ENCODE data around the gene ZBTB9.

The ZBTB9 gene, protein sequence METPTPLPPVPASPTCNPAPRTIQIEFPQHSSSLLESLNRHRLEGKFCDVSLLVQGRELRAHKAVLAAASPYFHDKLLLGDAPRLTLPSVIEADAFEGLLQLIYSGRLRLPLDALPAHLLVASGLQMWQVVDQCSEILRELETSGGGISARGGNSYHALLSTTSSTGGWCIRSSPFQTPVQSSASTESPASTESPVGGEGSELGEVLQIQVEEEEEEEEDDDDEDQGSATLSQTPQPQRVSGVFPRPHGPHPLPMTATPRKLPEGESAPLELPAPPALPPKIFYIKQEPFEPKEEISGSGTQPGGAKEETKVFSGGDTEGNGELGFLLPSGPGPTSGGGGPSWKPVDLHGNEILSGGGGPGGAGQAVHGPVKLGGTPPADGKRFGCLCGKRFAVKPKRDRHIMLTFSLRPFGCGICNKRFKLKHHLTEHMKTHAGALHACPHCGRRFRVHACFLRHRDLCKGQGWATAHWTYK

GRCh38 chr6:33454009-33454946 lies at the start of gene ZBTB9:
Gene ZBTB9 (plus strand): TSS chr6:33454576. CDS start chr6:33455101, 525 bp downstream.
- DNase-seq = peak; percentile 98

DNA sequence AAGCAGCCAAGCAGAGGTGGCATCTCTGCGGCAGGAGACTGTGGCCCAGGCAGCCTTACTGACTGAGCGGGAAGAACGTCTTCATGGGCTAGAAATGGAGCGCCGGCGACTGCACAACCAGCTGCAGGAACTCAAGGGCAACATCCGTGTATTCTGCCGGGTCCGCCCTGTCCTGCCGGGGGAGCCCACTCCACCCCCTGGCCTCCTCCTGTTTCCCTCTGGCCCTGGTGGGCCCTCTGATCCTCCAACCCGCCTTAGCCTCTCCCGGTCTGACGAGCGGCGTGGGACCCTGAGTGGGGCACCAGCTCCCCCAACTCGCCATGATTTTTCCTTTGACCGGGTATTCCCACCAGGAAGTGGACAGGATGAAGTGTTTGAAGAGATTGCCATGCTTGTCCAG lies 49.5 kb upstream of the ZBTB9 start:
- no peak for DNase-seq

GRCh38 chr6:33405386-33405940 lies 48.9 kb upstream of the ZBTB9 start:
- no peak for DNase-seq

GRCh38 chr6:33406126-33406525 lies 48.2 kb upstream of the ZBTB9 start:
- no peak for DNase-seq

DNA sequence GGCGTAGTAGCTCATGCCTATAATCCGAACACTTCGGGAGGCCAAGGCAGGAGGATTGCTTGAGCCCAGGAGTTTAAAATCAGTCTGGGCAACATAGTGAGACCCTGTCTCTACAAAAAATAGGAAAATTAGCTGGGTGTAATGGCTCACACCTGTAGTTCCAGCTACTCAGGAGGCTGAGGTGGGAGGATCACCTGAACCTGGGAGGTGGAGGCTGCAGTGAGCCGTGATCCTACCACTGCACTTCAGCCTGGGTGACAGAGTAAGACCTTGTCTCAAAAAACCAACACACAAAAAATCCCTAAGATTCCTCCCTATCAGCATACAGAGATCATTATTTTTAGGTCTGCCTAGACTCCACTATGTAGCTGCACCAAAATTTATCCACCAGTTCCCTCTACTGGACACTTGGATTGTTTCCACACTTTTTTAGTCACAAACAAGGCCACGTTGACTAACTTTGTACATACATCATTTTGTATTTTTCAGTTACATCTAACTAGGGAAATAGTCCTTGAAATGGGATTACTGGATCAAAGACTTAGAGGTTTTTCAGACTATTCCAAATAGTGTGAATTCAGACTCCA lies 47.2 kb upstream of the ZBTB9 start:
- no peak for DNase-seq

- DNase-seq = peak; percentile 98
Measured at GRCh38 chr6:33410050-33410710, 44.2 kb upstream of the ZBTB9 start.

DNA sequence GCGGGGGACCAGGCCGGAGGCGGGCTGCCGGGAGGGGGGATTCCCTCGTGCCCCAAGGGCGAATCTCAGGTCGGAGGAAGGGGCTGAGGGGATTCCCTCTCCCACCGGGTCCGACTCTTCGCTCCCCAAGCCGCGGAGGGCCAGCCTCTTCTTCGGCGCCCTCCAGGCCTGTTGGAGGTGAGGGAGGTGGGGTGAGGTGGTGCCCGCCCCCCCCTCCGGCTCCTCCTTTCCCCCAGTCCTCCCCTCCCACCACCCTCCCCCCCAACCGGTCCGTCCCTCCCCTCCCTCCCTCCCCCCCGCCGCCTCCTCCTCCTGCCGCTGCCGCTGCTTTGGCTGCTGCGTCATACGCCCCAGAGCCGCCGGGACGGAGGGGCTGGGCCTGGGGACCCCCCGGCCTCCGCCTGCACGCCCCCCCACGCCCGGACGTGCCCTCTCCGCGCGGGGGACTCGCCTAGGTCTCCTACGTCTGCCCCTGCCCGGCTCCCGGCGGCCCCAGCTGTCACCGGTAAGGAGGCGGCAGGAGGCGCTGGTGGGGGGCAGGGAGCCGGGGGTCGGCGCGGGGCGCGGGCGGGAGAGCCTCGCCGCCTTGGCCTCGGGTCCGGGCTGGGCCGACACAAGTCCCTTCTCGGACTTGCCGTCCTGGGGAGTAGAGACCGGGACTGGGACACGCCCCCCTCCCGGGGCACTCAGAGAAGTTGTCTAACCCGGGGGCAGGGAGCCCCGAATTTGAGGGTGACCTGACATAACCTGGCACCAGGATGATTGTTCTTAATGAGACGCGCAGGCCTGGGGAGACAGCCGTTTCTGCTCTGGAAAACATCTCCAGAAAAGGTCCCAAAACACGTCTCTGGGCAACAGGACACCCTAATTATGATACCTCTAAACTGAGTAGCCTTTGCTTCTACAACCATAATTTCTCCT lies 43.4 kb upstream of the ZBTB9 start, which contains the start of gene PHF1:
Gene PHF1 (plus strand): TSS at position 304 of the 921 bp plus-strand sequence. CDS start 1,250 bp downstream, outside the sequence.
- peak; percentile 89 for DNase-seq

DNA sequence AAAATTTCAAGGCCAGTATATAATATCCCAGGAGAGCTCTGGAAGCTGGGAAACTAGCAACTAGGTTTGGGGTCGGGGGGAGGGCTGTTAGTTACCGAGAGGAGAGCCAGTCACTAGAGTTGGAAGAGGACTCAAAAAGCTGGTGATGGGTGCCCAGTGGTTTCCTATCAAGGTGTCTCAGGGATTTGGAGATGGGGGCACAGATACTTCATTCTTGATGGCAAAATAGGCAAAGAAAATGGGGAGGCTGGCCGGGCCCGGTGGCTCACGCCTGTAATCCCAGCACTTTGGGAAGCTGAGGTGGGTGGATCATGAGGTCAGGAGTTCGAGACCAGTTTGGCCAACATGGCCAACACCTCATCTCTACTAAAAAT lies 42.8 kb upstream of the ZBTB9 start:
- DNase-seq = no peak

GRCh38 chr6:33412140-33413009 lies 42.0 kb upstream of the ZBTB9 start:
- no peak for DNase-seq

- no peak for DNase-seq
Measured at GRCh38 chr6:33413241-33414120, 40.9 kb upstream of the ZBTB9 start.

DNA sequence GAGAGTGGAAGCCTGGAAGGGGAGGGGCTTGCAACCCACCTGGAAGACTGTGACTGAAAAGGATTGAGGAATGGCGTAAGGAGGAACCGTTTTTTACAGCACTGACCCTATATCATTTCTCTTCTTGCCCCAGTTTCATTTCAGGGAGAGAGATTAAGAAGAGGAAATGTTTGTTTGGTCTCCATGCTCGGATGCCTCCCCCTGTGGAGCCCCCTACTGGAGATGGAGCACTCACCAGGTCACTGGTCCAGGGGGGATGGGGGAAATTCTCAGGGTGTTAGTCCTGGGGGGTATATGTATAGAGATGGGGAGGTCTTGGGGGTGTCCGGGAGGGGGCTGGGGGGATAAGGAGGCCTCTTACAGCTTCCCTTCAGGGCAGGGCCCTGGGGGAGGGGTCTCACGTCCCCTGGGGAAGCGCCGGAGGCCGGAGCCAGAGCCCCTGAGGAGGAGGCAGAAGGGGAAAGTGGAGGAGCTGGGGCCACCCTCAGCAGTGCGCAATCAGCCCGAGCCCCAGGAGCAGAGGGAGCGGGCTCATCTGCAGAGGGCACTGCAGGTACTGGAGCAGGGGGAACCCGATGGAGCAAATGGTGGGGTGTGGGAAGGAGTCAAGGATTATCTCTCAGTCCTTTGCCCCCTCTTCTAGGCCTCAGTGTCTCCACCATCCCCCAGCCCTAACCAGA lies 39.6 kb upstream of the ZBTB9 start:
- DNase-seq = no peak

- DNase-seq = no peak
Measured at GRCh38 chr6:33415831-33416230, 38.5 kb upstream of the ZBTB9 start.

DNA sequence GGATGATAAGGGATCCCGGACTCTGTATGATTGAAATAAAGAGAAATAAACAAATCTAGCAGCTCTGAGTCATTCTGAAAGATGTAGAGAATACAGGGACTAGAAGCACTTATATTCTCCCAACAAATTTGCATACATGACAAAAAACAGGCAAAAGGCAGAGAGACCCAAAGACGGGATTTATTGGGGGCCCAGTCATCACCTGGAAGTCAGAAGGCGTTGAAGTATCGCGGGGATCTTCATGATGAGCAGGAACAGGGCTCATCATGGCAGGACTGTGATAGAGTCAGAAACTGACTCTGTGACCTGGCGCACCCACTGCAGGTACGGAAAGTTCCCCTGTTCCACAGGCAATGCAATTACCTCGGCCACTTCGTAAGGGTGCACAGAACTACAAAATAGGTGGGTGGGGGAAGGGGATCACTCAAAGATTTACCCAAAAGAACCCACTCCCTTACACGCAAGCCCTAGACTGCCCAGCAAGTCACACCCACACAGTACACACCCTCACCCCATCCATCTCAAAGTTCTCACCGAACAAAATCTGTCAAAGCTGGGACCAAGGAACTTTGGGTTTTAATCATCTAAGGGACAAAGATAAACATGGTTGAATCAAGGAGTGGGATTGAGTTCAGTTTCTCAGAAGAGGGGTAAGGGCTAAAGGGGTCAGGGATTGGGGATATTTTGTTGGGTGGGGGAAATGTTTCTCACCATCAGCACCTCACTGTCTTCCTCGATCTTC lies 37.8 kb upstream of the ZBTB9 start:
- DNase-seq = no peak

- no peak for DNase-seq
Measured at GRCh38 chr6:33417128-33417902, 37.1 kb upstream of the ZBTB9 start.

DNA sequence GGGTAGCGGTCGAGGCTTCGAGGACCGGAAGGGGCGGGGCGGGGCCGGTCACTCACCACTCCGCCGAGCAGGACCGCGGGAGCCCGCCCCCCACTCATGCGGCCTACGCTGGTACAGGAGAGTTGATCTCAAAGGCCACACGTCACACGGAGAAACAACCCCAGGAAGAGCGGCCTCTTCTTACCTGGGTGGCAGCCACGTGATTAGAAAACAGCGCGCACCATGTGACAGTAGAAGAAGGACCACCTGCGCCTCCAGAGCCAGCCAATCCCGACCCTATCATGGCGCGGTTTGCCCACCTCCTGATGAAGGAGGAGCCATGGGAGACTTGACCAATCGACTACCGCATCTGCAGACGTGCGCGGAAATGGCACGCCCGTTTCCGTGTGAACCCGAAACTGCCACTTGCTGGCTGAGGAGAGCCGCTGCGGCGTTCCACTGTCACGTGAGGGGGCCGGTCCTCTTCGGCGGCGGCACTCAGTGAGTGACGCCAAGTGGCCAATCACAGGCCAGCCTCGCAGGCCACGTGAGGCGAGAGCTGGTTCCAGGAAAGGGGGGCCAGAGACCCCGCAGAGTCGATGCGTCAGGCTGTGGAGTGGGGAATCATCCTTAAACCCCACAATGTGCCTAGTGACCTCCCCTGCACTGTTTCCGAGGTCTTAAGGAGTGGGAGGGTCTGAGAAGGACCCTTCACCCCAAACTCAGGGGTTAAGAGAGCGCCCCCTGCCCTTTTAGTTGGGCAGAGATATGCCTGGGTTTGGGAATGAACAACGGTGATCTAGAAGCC lies 36.3 kb upstream of the ZBTB9 start, which contains the start of gene CUTA:
Gene CUTA (minus strand): TSS at position 205 of the 787 bp plus-strand sequence. CDS start 107 bp downstream, at position 98.
- DNase-seq = peak; percentile 99

All from NCI-H510A (cell line).